B cell (primary cell): ENCODE measurements around the gene KIAA1217. TPM values are rescaled to one million over a fixed set of nuclear protein-coding genes. Genes with fewer than 3 reads are reported as not detected.

Experiments used
- ATAC-seq: fragments of 200-7000 bp; cut with Tn5 transposase; one replicate; pipeline ENCODE4 v1.10.0; 2021; ENCODE audit warnings: low read depth, mild to moderate bottlenecking, moderate number of reproducible peaks, moderate library complexity
- CTCF ChIA-PET: fragments of 350-600 bp; sonication (Branson Sonifier 250); formaldehyde crosslinking; loops from one replicate; lab custom pipeline; 2021; ENCODE audit warnings: antibody characterized with exemption, inconsistent platforms; lab: Charles Lee
- POLR2A ChIA-PET: fragments of 350-600 bp; sonication (Branson Sonifier 250); formaldehyde crosslinking; loops from one replicate; lab custom pipeline; 2021; ENCODE audit warnings: antibody characterized with exemption; lab: Charles Lee
- DNase-seq: peaks from one replicate; pipeline ENCODE4 v3.0.0; 2013
- H2AFZ ChIP-seq: 2 replicates; pipeline ENCODE4 v1.6.1; 2012; ENCODE audit warnings: mild to moderate bottlenecking, low read depth, low read length; ENCODE audit not compliant: insufficient read depth, poor library complexity, severe bottlenecking
- H3K27ac ChIP-seq, 2 donors: 1 replicate in 1 of 2; 2 replicates in 1 of 2; pipeline ENCODE4 v1.5.1; 2012 to 2013; ENCODE audit warnings: low read length in 2 of 2, mild to moderate bottlenecking in 2 of 2, moderate library complexity in 1 of 2
- H3K27me3 ChIP-seq, 4 experiments: fragments of 200-600 bp in 1 of 4; sonication (generic) in 1 of 4; replicated peaks in 1 of 4; 1 replicate in 2 of 4; 2 replicates in 2 of 4; pipeline versions ENCODE4 v1.6.1 to v1.7.0; 2013 to 2016; ENCODE audit warnings: low read length in 3 of 4, mild to moderate bottlenecking in 2 of 4, mixed read lengths in 1 of 4, moderate library complexity in 1 of 4; ENCODE audit not compliant: insufficient read depth in 4 of 4, control insufficient read depth in 3 of 4; ENCODE audit errors: control extremely low read depth in 1 of 4
- H3K36me3 ChIP-seq, 2 experiments: replicated peaks in 1 of 2; 1 replicate in 1 of 2; 2 replicates in 1 of 2; pipeline versions ENCODE4 v1.6.1 to v1.7.1; 2013; ENCODE audit warnings: low read length in 1 of 2; ENCODE audit not compliant: insufficient read depth in 2 of 2, control insufficient read depth in 1 of 2; ENCODE audit errors: control extremely low read depth in 1 of 2, extremely low read depth in 1 of 2
- H3K4me1 ChIP-seq, 2 donors: fragments of 200-600 bp in 1 of 2; sonication (generic) in 1 of 2; 1 replicate in 1 of 2; 2 replicates in 1 of 2; pipeline versions ENCODE4 v1.5.1 to v1.6.1; 2013 to 2017; ENCODE audit warnings: low read length in 2 of 2; ENCODE audit not compliant: control insufficient read depth in 2 of 2, insufficient read depth in 2 of 2
- H3K4me2 ChIP-seq: replicated peaks from 2 replicates; pipeline ENCODE3; 2012; ENCODE audit warnings: mild to moderate bottlenecking, low read depth, low read length; ENCODE audit not compliant: poor library complexity, severe bottlenecking
- H3K4me3 ChIP-seq, 5 experiments: fragments of 200-600 bp in 1 of 5; sonication (generic) in 1 of 5; 1 replicate in 3 of 5; 2 replicates in 2 of 5; pipeline versions ENCODE4 v1.5.1 to v1.7.0; 2011 to 2016; ENCODE audit warnings: low read length in 4 of 5, mild to moderate bottlenecking in 4 of 5, low read depth in 2 of 5, control low read depth in 1 of 5, moderate library complexity in 1 of 5; ENCODE audit not compliant: insufficient read depth in 1 of 5; ENCODE audit errors: control extremely low read depth in 1 of 5, extremely low read depth in 1 of 5
- H3K79me2 ChIP-seq: fragments of 200-600 bp; sonication (generic); one replicate; pipeline ENCODE4 v1.6.0; 2016; ENCODE audit warnings: low read length; ENCODE audit not compliant: control insufficient read depth, insufficient read depth
- H3K9ac ChIP-seq: fragments of 200-600 bp; sonication (generic); 2 replicates; pipeline ENCODE4 v1.6.1; 2017; ENCODE audit warnings: mild to moderate bottlenecking, low read length, moderate library complexity
- H3K9me3 ChIP-seq, 3 donors: one replicate each; pipeline versions ENCODE4 v1.6.1 to v1.7.1; 2013; ENCODE audit warnings: low read length in 2 of 3; ENCODE audit not compliant: control insufficient read depth in 2 of 3, insufficient read depth in 1 of 3; ENCODE audit errors: control extremely low read depth in 1 of 3
- H4K20me1 ChIP-seq: 2 replicates; pipeline ENCODE4 v1.6.0; 2012; ENCODE audit warnings: mild to moderate bottlenecking, low read length; ENCODE audit not compliant: insufficient read depth, control insufficient read depth, poor library complexity, severe bottlenecking
- H3K27ac Mint-ChIP-seq: one replicate; pipeline ENCODE4 v1.8.0; 2021; ENCODE audit warnings: mixed read lengths
- H3K27me3 Mint-ChIP-seq: one replicate; pipeline ENCODE4 v1.8.0; 2021; ENCODE audit warnings: mixed read lengths
- H3K4me1 Mint-ChIP-seq: one replicate; pipeline ENCODE4 v1.8.0; 2021; ENCODE audit warnings: mixed read lengths
- H3K4me3 Mint-ChIP-seq: one replicate; pipeline ENCODE4 v1.8.0; 2021; ENCODE audit warnings: mixed read lengths
- H3K9me3 Mint-ChIP-seq: one replicate; pipeline ENCODE4 v1.8.0; 2022; ENCODE audit warnings: mixed read lengths; ENCODE audit not compliant: insufficient read depth
- EZH2 ChIP-seq: IDR thresholded peaks from 2 replicates; pipeline ENCODE4 v1.6.1; 2012; ENCODE audit warnings: borderline replicate concordance, low read depth, mild to moderate bottlenecking, moderate library complexity, low read length; ENCODE audit not compliant: insufficient read depth, poor library complexity, severe bottlenecking
- WGBS: methylation state at CpG from one replicate; pipeline ENCODE4 v1.1.5; 2013; ENCODE audit warnings: missing lambda C conversion rate; ENCODE audit not compliant: insufficient coverage; 5-methylcytosine and 5-hydroxymethylcytosine counted together
- intact Hi-C: fragments of 100-400 bp; cut with micrococcal nuclease; formaldehyde crosslinking; loops from one replicate; pipeline ENCODE4 v1.10.0; 2022
- polyA plus RNA-seq: library from polyadenylated mRNA; depleted of rRNA; stranded (reverse); fragments of >200 nt; gene quantifications from 2 replicates; pipeline ENCODE4 v1.2.3, GENCODE V29; 2012
- total RNA-seq, 2 donors: library from RNA; stranded (reverse); fragments of 120-200 nt in 1 of 2; gene quantifications; 1 replicate in 1 of 2; 2 replicates in 1 of 2; pipeline versions ENCODE4 v1.2.3 to v1.2.4, GENCODE V29; 2013 to 2022
- TF ChIP-seq, protein P1 (sequence below): fragments of 200-600 bp; IDR thresholded peaks from one replicate; pipeline ENCODE4 v1.8.0; 2022; ENCODE audit warnings: antibody characterized with exemption, mild to moderate bottlenecking

Gene KIAA1217
- total and polyA plus RNA-seq, 2 donors (not counting 1 experiment from before 2014, with no cell fraction given) = 0.67 TPM; not detected in 1

- no peak overlapping the region for H3K27ac Mint-ChIP-seq
- no peaks in the 10 kb centered on the region for H3K36me3 ChIP-seq
- H4K20me1 ChIP-seq = no peaks in the 10 kb centered on the region
- intact Hi-C loops = no loop called here
- no CpG with 5 or more reads among the region's 3 CpGs for WGBS
- H3K4me3 ChIP-seq = no peak overlapping the region
- no peak overlapping the region for H3K27ac ChIP-seq
- ChIA-PET POLR2A (no interaction called here), CTCF (no interaction called here)
- no peak for DNase-seq
- H3K9ac ChIP-seq = no peak overlapping the region
- TF ChIP-seq, protein P1, sequence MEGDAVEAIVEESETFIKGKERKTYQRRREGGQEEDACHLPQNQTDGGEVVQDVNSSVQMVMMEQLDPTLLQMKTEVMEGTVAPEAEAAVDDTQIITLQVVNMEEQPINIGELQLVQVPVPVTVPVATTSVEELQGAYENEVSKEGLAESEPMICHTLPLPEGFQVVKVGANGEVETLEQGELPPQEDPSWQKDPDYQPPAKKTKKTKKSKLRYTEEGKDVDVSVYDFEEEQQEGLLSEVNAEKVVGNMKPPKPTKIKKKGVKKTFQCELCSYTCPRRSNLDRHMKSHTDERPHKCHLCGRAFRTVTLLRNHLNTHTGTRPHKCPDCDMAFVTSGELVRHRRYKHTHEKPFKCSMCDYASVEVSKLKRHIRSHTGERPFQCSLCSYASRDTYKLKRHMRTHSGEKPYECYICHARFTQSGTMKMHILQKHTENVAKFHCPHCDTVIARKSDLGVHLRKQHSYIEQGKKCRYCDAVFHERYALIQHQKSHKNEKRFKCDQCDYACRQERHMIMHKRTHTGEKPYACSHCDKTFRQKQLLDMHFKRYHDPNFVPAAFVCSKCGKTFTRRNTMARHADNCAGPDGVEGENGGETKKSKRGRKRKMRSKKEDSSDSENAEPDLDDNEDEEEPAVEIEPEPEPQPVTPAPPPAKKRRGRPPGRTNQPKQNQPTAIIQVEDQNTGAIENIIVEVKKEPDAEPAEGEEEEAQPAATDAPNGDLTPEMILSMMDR = no peak
- no peak for TF ChIP-seq EZH2
- peaks cover 0 to 14% (median 0%) of the 10 kb centered on the region in 3 donors for H3K9me3 ChIP-seq
- H3K79me2 ChIP-seq = no peaks in the 10 kb centered on the region
- no peak overlapping the region for H2AFZ ChIP-seq
- no peaks in the 10 kb centered on the region for H3K4me1 ChIP-seq
- no peak overlapping the region for H3K4me3 Mint-ChIP-seq
- no peaks in the 10 kb centered on the region for H3K27me3 Mint-ChIP-seq
- ATAC-seq = no peak
- no peak overlapping the region for H3K4me2 ChIP-seq
- no peaks in the 10 kb centered on the region for H3K27me3 ChIP-seq
- H3K9me3 Mint-ChIP-seq = peaks cover 2% of the 10 kb centered on the region
- no peaks in the 10 kb centered on the region for H3K4me1 Mint-ChIP-seq
Measured at GRCh38 chr10:24419066-24419465, 210.1 kb downstream of the KIAA1217 start.

- ChIA-PET POLR2A (no interaction called here), CTCF (no interaction called here)
- no peak for ATAC-seq
- Mint-ChIP-seq H3K27me3 (no peaks in the 10 kb centered on the region), H3K9me3 (peaks cover 2% of the 10 kb centered on the region), H3K4me3 (no peak overlapping the region), H3K4me1 (no peaks in the 10 kb centered on the region), H3K27ac (no peak overlapping the region)
- DNase-seq = no peak
- no peaks in the 10 kb centered on the region for H3K4me1 ChIP-seq
- no peak overlapping the region for H2AFZ ChIP-seq
- intact Hi-C loops = no loop called here
- WGBS = no CpG with 5 or more reads among the region's 1 CpG
- H4K20me1 ChIP-seq = no peaks in the 10 kb centered on the region
- no peaks in the 10 kb centered on the region for H3K36me3 ChIP-seq
- H3K4me2 ChIP-seq = no peak overlapping the region
- no peak overlapping the region for H3K9ac ChIP-seq
- peaks cover 0 to 11% (median 0%) of the 10 kb centered on the region in 3 donors for H3K9me3 ChIP-seq
- H3K4me3 ChIP-seq = no peak overlapping the region
- TF ChIP-seq, protein P1 = no peak
- no peak for TF ChIP-seq EZH2
- H3K27ac ChIP-seq = no peak overlapping the region
- H3K27me3 ChIP-seq = no peaks in the 10 kb centered on the region
- no peaks in the 10 kb centered on the region for H3K79me2 ChIP-seq
Measured at GRCh38 chr10:24425151-24425550, 216.2 kb downstream of the KIAA1217 start.
